ENCODE measurements around the gene TMCC1. TPM values are rescaled to one million over a fixed set of nuclear protein-coding genes. Genes with fewer than 3 reads are reported as not detected.

The TMCC1 gene
- total RNA-seq, 1 experiment from 2014 or later: 6.2 TPM

DNA sequence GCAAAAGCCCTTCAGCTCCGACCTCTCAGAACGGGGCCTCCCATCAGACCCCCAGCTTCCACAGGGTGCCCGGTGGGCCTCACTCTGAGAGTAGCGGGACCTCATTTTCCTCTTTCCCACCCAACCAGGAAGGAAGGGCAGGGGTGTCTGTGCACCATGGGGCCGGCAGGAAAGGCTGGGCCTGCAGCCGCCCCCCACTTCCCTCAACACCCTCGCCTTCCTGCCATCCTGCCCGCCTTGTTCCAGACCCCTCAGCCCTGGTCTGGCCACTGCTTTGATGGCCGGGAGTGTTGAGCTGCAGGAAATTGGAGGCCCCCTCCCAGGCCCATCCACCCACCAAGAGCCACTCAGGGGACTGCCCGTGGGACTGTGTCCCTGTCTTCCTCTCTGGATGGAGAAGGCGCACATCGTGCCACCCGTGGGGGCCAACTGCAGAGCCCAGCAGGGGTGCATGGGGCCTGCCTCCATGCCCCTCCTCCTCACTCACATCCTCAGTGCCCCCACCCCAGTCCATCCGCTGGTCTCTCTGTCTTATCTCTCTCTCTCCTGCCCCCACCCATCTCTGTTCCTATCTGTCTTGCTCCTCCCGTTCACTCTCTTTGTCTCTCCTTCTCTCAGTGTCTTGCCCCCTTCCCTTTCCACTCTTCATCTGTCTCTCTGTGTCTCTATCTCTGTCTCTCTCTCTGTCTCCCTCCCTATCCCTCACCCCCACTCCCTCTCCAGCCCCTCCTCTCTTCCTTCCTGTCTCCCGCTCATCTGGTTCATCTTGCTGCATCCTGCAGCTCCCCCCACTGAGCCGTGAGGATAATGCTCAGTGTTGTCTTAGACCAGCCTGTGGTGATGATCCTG lies 285.2 kb downstream of the TMCC1 start:
- ChIA-PET CTCF (interaction anchor here (0.6 kb wide), 1 partner anchor 118 kb away, joined by 6 read pairs; no protein-coding TSS in a partner anchor), POLR2A (ENCODE audit: unreplicated experiment) (no interaction called here)
- Histone ChIP-seq H4K20me1 (ENCODE audit: low read length) (no peaks in the 10 kb centered on the region), H3K4me3 (ENCODE audit: low read length) (no peak overlapping the region), H3K4me2 (ENCODE audit: low read length) (no peak overlapping the region), H3K27ac (ENCODE audit: low read length) (no peak overlapping the region), H3K9ac (ENCODE audit: low read length) (no peak overlapping the region), H3K79me2 (ENCODE audit: low read length) (peaks cover 4% of the 10 kb centered on the region), H3K4me1 (ENCODE audit: insufficient read depth, low read length) (peaks cover 6% of the 10 kb centered on the region; the same call in 1 of the 2 replicates), H3K27me3 (ENCODE audit: low read length) (no peaks in the 10 kb centered on the region), H3K36me3 (ENCODE audit: low read depth, low read length) (no peaks in the 10 kb centered on the region), H2AFZ (ENCODE audit: low read length) (no peak overlapping the region), H3F3A (ENCODE audit: low read length, unreplicated experiment) (no peaks in the 10 kb centered on the region), H3K9me3 (ENCODE audit: low read length) (no peaks in the 10 kb centered on the region), H3K9me2 (replicated peaks; ENCODE audit: low read length) (no peaks in the 10 kb centered on the region)
- intact Hi-C loops (cut with micrococcal nuclease): no loop called here
- TF ChIP-seq CTCF (conservative IDR thresholded peaks at IDR 0.05; ENCODE audit: low read depth, low read length) (peak; percentile 33; the same call in 1 of the 2 replicates), EZH2 (IDR thresholded peaks at IDR 0.05; ENCODE audit: low read length, unreplicated experiment) (no peak)
- DNase-seq (peak; percentile 6), ATAC-seq (no peak; the same call in 1 of the 2 replicates)
- BruUV-seq (replicated peaks): no TSS peak

- Histone ChIP-seq H3K4me2 (ENCODE audit: low read length) (peak overlapping the region; percentile 80), H3K9ac (ENCODE audit: low read length) (no peak overlapping the region), H3K4me1 (ENCODE audit: insufficient read depth, low read length) (peaks cover 9% of the 10 kb centered on the region; the same call in 1 of the 2 replicates), H3K4me3 (ENCODE audit: low read length) (peak overlapping the region; percentile 67; the same call in 1 of the 2 replicates), H3K79me2 (ENCODE audit: low read length) (peaks cover 5% of the 10 kb centered on the region), H3K9me2 (replicated peaks; ENCODE audit: low read length) (no peaks in the 10 kb centered on the region), H3K27ac (ENCODE audit: low read length) (no peak overlapping the region), H3F3A (ENCODE audit: low read length, unreplicated experiment) (no peaks in the 10 kb centered on the region), H3K9me3 (ENCODE audit: low read length) (no peaks in the 10 kb centered on the region), H4K20me1 (ENCODE audit: low read length) (no peaks in the 10 kb centered on the region), H3K36me3 (ENCODE audit: low read depth, low read length) (no peaks in the 10 kb centered on the region), H2AFZ (ENCODE audit: low read length) (peak overlapping the region; percentile 87), H3K27me3 (ENCODE audit: low read length) (no peaks in the 10 kb centered on the region)
- POLR2A ChIA-PET (ENCODE audit: unreplicated experiment): no interaction called here
- DNase-seq (no peak), ATAC-seq (no peak)
- BruUV-seq (replicated peaks): no TSS peak
- intact Hi-C loops (cut with micrococcal nuclease): no loop called here
- CTCF ChIA-PET: no interaction called here
- TF ChIP-seq EZH2 (IDR thresholded peaks at IDR 0.05; ENCODE audit: low read length, unreplicated experiment) (no peak), CTCF (conservative IDR thresholded peaks at IDR 0.05; ENCODE audit: low read depth, low read length) (no peak), EZH2phosphoT487 (IDR thresholded peaks at IDR 0.05; ENCODE audit: borderline replicate concordance, low read length) (no peak)
Observed at GRCh38 chr3:129607391-129608068, 286.0 kb downstream of the TMCC1 start.
